NCI-H2196 (cell line): ENCODE data around the gene CIB2.

Experiments
- DNase-seq: peaks from one replicate; lab custom pipeline; 2025; ENCODE audit not compliant: unreplicated experiment; lab: John Stamatoyannopoulos, UW

Gene CIB2

DNA sequence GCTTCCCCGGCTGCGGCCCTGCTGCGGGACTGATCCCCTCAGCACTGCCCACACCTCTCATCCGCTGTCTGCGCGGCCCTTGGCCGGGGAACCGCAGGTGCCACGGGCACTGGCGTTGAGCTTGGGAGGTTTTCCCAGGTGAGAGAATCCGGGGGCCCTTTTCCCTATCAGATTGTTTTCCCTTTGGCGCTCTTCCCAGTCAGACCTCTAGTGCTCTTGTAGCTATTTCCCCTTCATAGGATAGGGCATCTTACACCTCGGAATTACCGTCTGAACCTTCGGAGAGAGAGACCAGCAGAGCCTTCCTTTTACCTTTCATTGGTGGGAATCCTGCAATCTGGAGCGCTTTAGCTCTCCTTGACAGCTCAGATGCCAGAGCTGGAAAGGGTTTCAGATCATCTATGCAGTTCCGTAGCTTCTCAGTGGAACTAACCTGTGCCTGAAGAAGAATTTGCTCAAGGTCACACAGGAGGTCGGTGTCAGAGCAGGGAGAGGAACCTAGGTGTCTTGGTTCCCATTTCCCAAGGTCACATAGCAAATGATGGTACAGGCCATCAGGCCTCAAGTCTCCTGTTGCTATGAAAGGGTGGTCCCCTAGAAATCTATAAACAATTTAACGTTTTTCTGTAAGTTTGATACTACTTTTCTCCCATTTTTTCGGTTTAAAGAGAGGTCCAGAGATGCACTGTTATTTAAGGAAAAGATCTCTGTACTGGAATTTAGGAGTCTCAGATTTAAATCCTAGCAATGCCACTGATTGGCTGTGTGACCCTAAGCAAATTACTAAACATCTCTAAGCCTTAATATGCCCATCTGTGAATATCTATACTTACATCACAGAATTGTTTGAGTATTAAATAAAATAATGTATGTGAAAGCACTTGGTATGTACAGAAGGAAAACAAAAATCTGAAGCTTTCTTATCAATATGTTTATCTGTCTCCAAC lies 18.8 kb upstream of the CIB2 start:
- peak; percentile 33 for DNase-seq

DNA sequence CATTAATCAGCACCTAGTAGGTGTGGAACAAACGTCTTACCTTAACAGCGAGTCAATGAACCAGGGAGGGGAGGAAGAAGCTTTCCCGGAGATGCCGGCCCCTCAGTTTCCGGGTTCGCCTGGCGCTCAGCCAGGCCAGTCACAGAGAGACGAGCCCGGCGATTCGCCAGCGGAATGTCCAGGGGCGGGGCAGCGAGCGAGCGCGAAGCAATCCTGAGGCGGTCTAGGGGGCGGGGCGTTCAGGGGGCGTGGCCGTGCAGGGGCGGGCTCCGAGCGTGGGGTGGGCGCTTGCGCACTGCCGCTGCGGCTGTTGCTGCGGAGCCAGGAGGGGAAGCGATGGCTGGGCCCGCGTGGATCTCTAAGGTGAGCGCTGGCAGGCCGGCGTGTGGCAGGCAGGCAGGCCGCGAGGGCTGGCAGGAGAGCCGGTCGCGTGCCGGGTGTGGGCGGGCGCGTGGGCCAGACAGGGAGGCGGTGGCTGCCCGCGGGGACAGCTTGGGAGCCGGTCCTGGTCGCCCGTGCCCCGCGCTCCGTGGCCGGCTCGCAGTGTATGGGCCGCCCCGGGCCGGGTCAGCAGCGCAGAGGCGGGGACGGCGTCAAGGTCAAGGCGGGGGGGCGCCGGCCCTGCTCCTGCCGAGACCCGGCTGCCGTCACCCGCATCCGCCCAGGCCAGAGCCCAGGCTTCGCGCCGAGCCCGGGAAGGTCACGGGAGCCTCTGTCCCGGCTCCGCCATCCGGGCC lies 18.0 kb upstream of the CIB2 start, which contains the start of gene IDH3A:
Gene IDH3A, plus strand, starts transcription at position 295 of the 737 bp plus-strand sequence. Its CDS starts 42 bp downstream, at position 337.
- peak; percentile 94 for DNase-seq

DNA sequence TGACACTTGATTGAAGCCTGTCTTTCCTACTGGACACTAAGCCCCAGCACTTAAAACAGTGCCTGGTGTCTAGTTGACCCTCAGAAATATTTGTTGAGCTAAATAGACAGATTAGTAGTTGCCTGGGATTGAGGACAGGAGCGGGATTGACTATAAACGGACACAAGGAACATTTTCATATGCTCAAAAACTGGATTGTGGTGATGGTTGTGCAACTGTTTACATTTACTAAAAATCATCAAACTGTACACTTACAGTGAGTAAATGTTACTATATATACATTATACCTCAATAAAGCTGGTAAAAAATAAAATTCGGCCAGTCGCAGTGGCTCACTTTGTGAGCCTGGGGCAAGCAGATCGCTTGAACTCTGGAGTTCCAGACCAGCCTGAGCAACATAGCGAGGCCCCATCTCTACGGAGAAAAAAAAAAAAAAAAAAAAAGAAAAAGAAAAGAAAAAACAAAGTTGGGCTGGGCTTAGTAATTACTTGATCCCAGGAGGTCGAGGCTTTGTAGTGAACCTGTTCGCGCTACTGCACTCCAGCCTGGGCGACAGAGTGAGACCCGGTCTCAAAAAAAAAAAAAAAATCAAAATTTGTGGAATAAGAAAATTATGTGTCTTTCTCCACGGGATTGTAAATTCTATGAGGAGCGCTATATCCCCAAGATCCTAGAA lies 17.3 kb upstream of the CIB2 start:
- DNase-seq: no peak

DNA sequence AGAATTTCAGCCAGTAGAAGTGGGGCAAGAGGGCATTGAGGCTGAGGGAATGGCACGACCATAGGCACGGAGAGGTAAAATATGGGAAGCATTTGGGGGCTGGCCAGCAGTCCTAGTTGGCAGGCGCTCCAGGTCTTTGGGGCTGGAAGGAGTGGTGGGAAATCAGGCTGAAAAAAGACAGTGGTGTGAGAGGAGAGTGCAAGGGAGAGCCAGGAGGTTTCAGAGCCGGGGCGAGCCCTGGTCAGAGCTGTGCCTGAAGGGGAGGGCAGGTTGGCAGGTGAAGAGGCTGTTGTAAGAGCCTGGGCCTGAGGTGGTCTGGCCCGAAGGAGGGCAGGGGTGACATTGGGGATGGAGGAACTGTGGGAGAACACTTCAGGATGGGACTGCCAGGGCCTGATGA lies 16.3 kb upstream of the CIB2 start:
- no peak for DNase-seq

DNA sequence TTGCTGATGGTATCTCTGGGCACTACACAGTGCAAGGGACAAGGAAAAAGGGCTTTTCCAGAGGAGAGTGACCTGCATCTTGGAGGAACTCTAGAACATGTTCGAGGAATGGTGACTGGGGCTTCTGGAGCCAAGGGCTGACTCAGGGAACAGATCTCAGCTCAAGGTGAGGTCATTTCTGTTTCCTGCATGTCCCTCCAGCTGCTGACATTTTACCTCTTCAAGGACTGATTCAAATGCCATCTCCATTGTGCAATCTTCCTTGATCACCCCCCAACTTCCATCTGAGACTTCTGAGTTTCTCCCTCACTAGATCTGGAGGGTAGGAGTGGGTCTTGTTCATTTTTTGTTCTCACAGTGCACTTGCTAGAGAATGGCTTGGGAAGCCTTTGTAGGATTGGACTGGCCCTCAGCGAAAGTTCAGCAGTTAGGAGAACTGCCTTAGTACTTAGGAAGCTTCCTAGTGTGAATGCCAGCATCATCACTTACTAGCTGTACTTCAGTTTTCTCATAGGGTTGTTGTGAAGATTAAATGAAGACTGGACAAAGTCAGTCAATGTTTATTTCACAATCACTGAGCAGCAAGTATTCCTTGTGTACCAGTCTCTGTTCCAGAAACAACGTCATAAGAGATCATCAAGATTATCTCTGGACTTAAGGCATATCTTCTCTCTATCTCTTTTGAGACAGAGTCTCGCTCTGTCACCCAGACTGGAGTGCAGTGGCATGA lies 15.3 kb upstream of the CIB2 start:
- DNase-seq: no peak

DNA sequence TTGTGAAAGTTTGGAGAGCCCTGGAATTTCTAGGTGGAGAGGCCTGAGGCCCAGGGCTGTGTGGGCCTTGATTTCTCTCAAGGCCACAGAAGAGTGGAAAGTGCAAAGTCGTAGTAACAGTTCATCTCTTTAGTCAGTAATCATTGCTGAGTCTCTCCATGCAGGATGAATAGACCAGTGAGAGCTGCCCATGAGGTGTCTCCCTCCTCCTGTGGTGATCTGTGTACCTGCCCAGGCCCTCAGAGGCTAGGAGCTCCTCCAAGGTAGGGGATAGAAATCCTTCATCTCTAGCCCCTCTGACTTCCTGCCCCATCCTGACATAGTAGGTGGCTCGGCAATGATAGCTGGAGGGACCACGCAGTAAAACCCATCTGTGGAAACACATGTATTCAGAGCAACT lies 11.1 kb upstream of the CIB2 start:
- no peak for DNase-seq

DNA sequence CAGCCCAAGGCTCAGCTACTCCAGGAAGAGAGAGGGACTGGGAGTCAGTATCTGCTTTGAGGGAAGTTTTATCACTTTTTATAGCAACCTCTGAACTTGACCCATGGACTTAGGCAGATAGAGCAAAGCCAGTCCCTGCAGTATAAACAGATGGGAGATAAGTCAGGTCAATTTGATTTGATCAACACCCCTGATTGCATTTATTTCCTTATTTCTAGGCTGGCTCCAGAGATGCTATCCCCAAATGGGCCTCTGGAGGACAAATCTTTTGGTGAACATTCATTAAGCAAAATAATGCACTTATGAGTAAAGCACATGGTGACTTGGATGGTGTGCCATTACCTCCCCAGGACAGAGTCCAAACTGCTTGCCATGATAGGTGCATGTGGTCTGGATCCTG lies 9.0 kb upstream of the CIB2 start:
- no peak for DNase-seq

DNA sequence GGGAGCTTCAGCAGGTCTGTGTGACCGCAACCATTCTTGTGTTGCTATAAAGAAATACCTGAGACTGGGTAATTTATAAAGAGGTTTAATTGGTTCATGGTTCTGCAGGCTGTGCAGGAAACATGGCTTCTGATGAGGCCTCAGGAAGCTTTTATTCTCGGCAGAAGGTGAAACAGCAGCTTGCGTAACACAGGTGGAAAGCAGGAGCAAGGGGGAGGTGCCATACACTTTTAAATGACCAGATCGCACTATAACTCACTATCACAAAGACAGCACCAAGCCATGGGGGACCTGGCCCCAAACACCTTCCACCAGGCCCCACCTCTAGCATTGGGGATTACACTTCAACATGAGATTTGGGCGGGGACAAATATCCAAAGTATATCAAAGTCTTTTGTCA lies 8.3 kb upstream of the CIB2 start:
- no peak for DNase-seq

DNA sequence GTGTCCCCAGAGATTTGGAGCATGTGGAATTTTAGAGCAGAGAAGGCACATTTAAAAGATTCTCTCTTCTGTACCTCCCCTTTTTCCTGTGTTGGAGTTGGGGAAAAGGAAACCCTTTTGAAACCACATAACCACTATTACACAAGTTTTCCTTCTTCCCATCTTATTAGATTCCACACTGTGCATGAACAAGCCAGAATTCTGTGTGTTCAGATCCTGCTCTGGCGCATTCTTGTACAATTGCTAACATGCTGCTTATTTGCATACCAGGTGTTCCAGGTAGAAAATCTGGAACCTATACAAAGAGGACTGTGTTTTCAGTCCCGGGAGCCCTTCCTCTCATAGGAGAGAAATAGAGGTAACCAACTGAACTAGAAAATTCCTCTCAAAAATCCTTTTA lies 2.6 kb upstream of the CIB2 start:
- no peak for DNase-seq

DNA sequence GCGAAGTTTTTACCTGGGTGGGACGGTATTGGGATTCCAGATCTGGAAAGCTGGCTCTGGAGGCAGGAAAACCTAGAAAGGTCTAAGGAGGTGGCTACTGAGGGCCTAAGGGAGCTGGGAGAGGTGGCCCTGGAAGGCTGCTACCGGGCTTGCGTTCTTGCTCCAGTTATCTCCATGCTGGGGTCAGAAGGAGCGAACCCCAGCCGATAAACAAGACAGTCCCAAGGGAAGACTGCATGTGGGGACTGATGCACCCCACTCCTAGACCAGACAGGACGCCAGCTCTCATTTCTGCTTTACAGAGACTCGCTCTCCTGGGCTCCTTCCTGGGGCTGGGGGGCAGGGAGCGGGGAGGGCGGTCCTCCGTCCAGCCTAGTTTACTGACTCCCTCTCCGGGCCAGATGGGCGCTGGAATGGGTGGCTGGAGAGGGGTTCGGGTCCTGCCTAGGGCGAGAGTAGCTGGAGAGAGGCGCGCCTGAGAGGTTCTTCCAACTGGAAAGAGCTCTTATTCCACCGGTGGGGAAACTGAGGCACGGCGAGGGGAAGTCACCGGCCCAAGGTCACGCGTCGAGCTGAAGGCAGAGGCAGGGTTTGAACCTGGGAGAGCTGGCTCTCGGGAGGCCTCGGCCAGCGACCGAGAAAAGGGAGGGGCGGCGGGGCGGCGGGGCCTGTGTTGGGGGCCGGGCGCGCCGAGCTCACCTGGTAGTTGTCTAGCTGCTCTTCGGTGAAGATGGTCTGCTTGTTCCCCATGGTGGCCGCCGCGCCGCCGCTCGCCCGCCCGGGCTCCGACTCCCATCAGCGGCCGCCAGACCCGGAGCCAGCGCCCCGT lies 565 bp downstream of the CIB2 start:
- DNase-seq: peak; percentile 13

DNA sequence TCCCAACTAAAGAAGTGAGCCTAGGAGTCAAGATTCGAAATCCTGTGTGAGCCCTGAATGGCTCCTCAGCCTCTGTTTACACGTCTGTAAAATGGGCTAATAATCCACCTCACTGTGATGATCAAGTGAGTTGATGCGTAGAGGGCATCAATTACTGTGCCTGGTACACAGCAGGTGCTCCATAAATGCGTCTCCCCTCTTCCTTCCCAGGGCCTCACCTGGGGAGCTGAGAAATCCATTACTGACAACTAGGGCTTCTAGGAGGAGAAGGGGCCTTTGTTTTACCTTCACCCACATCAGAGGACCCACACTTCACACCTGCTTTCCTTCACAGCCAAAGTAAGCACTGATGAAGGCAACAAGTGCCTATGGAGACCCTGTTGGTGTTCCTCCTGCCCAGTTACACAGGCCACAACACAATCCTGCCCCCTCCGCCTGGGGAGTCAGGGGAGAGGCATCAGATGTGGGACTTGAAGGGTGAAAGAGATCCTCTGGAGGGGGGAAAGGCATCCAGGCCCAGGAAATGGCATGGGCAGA lies 1.4 kb downstream of the CIB2 start:
- no peak for DNase-seq

DNA sequence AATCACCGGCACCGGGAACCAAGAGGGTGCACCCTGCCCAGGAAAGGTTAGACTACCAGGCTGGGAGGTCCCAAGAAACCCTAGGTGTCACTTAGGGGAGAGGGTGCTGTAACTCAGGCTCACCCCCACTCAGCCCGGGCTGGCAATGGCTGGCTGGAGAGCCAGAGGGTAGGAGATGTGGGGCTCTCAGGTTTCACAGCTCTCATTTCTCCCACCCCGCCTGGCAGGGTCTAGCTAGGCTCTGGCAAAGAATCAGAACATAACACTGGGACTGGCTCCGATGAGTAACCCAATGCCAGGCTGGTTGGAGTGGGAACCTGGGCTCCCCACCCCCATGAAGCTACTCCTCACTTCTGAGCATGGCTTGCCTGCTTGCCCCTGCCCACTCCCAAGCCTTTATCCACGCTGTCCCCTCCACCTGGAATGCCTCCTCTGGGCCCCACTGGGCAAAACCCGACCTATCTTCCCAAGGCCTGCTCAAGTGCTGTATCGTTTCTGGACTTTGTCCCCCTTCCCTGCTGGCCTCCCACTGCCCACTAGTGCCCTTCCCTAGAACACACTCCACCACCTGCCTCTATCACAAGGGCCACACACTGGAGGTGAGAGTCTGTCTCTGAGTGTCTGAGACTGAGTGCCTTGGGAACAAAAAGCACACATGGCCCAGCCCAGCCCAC lies 2.0 kb downstream of the CIB2 start:
- peak; percentile 48 for DNase-seq

DNA sequence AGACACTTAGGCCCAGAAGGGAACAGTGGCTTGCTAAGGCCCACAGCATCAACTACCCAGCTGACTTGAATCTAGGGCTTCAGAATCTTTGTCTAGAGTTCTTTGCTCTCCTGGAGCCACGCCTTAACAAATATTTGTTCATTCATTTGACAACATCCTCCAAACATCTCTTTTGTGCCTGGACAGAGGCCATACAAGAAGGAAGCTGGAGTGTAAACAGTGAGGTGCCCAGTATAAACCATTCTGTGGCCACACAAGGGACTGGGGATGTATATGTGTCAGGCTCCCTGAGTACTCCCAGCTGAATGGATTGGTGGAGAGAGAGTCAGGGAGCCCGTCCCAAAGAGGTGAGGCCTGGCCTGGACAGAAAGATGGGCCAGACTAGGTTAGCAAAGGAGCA lies 3.4 kb downstream of the CIB2 start:
- DNase-seq: peak; percentile 3

DNA sequence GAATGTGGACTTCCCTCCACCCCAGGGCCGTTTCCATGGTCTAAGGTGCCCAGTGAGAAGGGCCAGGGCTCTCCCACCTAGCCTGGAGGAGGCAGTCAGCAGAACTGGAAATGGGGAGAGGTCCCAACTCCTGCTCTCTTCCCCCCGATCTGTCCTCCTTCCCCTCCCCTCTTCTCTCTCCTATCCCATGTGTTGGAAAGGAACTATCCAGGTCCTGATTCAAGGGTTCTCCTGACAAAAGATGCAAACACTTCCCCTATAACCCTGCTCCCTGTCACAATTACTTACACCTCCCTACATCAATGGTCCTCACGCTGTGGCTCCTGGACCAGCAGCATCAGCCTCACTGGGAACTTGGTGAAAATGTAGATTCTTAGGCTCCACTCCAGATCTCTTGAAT lies 6.0 kb downstream of the CIB2 start:
- no peak for DNase-seq

DNA sequence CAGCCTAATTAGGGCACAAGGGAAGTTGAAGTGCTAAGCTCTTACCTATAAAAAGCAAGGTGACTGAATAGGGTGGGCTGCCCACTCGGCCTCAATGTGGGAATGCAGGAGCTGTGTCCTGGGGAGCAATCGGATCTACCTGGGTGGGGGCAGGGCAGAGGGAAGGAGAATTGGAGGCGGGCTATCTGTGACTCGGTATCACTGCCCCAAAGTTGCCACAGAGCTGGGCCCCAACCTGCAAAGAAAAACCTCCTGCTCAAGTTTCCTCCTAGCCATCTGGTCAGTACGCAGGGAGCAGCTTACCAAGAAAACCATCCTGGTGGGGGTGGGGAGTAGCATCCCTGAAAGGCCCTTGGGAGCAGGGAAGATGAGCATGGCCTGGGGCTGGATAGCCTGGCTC lies 10.7 kb downstream of the CIB2 start:
- no peak for DNase-seq

DNA sequence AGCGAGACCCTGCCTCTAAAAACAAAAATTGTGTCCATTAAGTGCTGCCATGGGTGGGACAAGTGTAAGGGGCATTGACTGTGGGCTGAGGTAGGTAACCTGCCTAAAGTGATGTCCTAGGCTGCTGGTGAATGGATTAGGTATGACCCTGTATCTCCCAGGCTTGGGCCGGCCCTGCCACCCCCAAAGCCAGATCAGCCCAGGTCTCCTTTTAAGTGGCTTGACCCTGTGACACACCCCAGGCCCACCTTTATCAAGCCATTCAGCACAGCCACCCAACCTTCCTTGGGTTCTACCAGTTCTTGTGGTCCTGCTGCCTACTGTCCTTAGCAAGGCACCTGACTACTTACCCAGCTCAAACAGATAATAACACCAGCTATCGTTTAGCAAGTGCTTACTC lies 18.7 kb downstream of the CIB2 start:
- DNase-seq: no peak

DNA sequence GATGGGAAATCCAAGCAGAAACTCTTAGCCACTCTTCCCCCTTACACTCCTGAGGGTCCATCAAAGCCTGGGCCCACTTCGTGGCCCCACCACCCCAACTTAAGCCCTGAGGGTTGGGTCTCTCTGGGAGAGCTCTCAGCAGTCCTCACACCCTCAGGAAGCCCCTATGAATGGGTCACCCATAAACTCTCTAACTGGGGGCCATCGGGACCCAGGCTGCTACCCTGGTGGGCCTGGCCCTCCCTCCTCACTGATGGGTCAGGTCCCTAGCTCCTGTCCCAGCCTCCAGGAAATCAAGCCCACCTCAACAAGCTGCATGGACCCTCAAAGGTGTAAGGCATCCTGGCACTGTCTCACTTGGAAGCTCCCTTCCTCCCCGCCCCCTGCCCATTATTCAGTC lies 19.5 kb downstream of the CIB2 start:
- DNase-seq: no peak

DNA sequence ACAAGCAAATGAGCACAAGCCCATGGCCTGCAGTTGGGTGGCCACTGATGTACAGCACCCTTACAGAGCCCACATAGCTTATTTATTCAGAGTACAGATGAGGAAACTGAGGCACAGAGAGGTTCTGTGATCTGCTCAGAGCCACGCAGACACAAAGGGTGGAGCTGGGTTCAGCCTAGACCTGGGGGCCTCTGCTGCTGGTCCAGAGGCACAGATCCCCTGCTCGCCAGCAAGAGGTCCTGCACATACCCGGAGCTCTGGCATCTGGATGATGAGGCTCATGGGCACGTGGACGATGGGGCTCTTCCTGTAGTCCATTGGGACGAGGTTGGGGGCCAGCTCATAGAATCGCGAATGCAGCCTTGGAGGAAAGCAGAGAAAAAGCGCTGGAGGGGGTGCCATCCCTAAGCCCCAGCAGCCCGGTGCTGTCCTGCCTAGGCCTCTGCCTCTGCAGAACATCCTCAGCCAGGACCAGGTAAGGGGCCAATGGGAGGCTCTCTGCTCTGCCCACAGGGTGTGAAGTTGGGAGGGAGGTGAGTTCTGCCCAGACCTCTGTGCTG lies 20.2 kb downstream of the CIB2 start:
- DNase-seq: no peak

DNA sequence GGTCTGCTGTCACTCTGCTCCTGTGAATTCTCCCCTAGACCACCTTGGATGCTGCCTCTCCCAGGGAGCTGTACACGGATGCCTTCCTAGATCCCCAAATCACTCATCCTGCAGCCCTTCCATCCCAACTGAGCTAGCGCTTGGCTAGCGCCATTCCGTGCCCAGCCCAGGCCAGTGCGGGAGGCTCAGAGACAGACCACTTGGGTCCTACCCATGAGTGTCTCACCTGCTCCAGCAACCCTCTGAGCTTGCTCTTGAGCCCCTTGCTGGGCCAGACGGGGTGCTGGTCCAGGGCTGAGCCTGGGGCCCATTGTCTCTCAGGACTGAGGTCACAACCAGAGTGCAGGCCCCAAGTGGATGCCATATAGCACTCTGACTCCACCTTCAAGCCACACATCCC lies 21.1 kb downstream of the CIB2 start:
- no peak for DNase-seq
